Peyer's patch (tissue), 4 donors: ENCODE results near the gene JPH4. TPM values are rescaled to one million over a fixed set of nuclear protein-coding genes. Genes with fewer than 3 reads are reported as not detected.

Source experiments
- DNase-seq, 3 donors: peaks; one replicate each; pipeline ENCODE4 v3.0.0-alpha.2; 2017 to 2019
- H3K27ac ChIP-seq, 4 donors: fragments of 200-600 bp; sonication (generic); one replicate each; pipeline ENCODE4 v1.5.1; 2016 to 2019
- H3K27me3 ChIP-seq, 2 donors: fragments of 200-600 bp; sonication (generic); one replicate each; pipeline ENCODE4 v1.5.1; 2019
- H3K36me3 ChIP-seq, 3 donors: fragments of 200-600 bp; sonication (generic); one replicate each; pipeline ENCODE4 v1.5.1; 2016 to 2019
- H3K4me1 ChIP-seq, 4 donors: fragments of 200-600 bp; sonication (generic); one replicate each; pipeline ENCODE4 v1.5.1; 2016 to 2019
- H3K4me3 ChIP-seq, 4 donors: fragments of 200-600 bp; sonication (generic); 1 replicate in 3 of 4; 2 replicates in 1 of 4; pipeline ENCODE4 v1.5.1; 2016 to 2019; ENCODE audit warnings: mild to moderate bottlenecking in 1 of 4
- H3K9me3 ChIP-seq, 4 donors: fragments of 200-600 bp; sonication (generic); one replicate each; pipeline ENCODE4 v1.5.1; 2016 to 2019; ENCODE audit warnings: mild to moderate bottlenecking in 1 of 4
- CTCF ChIP-seq, 6 experiments: fragments of 450-650 bp in 4 of 6; fragments of 200-600 bp in 2 of 6; sonication (generic) in 1 of 6; IDR thresholded peaks; one replicate each; pipeline ENCODE4 v1.5.1; 2017 to 2019; ENCODE audit warnings: antibody characterized with exemption in 6 of 6, mild to moderate bottlenecking in 3 of 6, moderate library complexity in 1 of 6
- POLR2A ChIP-seq, 2 donors: fragments of 450-650 bp; IDR thresholded peaks; one replicate each; pipeline ENCODE4 v1.5.1; 2017; ENCODE audit warnings: antibody characterized with exemption in 2 of 2, mild to moderate bottlenecking in 2 of 2, moderate library complexity in 2 of 2
- total RNA-seq, 4 donors: library from RNA; depleted of rRNA; stranded (reverse); fragments of >200 nt; gene quantifications; one replicate each; pipeline ENCODE4 v1.1.0, GENCODE V29; 2016

The JPH4 gene
- total RNA-seq, 4 donors from 2014 or later = 0.85 to 8.3 (median 1.5) TPM; not detected in 1

GRCh38 chr14:23559010-23559925 is 19.3 kb downstream of the JPH4 start:
- DNase-seq = peak; percentile 56 to 75 (median 69)
- no peak overlapping the region for H3K27ac ChIP-seq
- no peak for TF ChIP-seq POLR2A (IDR thresholded peaks at IDR 0.05)
- peak; percentile 40 to 89 (median 72) for TF ChIP-seq CTCF (IDR thresholded peaks at IDR 0.05)

GRCh38 chr14:23558346-23559009 is 20.1 kb downstream of the JPH4 start:
- TF ChIP-seq CTCF (IDR thresholded peaks at IDR 0.05) = no peak
- TF ChIP-seq POLR2A (IDR thresholded peaks at IDR 0.05) = no peak
- H3K9me3 ChIP-seq = no peaks in the 10 kb centered on the region
- no peak for DNase-seq
- no peak overlapping the region for H3K4me3 ChIP-seq
- no peaks in the 10 kb centered on the region for H3K27me3 ChIP-seq
- H3K36me3 ChIP-seq = peaks cover 0 to 44% (median 0%) of the 10 kb centered on the region in 3 donors
- H3K4me1 ChIP-seq = peaks cover 7 to 15% (median 10%) of the 10 kb centered on the region in 4 donors
- no peak overlapping the region for H3K27ac ChIP-seq

More at GRCh38 chr14:23559010-23559925, 19.3 kb downstream of the JPH4 start:
- Histone ChIP-seq H3K4me1 (peaks cover 7 to 15% (median 10%) of the 10 kb centered on the region in 4 donors), H3K9me3 (no peaks in the 10 kb centered on the region), H3K36me3 (peaks cover 0 to 50% (median 0%) of the 10 kb centered on the region in 3 donors), H3K27me3 (no peaks in the 10 kb centered on the region), H3K4me3 (no peak overlapping the region)

- DNase-seq = no peak
- H3K27ac ChIP-seq = no peak overlapping the region
- no peaks in the 10 kb centered on the region for H3K9me3 ChIP-seq
- H3K27me3 ChIP-seq = no peaks in the 10 kb centered on the region
- H3K4me1 ChIP-seq = peaks cover 7 to 15% (median 10%) of the 10 kb centered on the region in 4 donors
- no peak overlapping the region for H3K4me3 ChIP-seq
- no peak for TF ChIP-seq CTCF (IDR thresholded peaks at IDR 0.05)
- no peak for TF ChIP-seq POLR2A (IDR thresholded peaks at IDR 0.05)
- H3K36me3 ChIP-seq = peaks cover 0 to 40% (median 0%) of the 10 kb centered on the region in 3 donors
These were observed 20.6 kb downstream of the JPH4 start for GRCh38 chr14:23557946-23558345.

- Histone ChIP-seq H3K4me3 (no peak overlapping the region), H3K9me3 (no peaks in the 10 kb centered on the region), H3K27me3 (no peaks in the 10 kb centered on the region), H3K27ac (peak overlapping the region in 1 of 4 donors; percentile 98), H3K4me1 (peaks cover 7 to 15% (median 10%) of the 10 kb centered on the region in 4 donors), H3K36me3 (peaks cover 0 to 40% (median 0%) of the 10 kb centered on the region in 3 donors)
- TF ChIP-seq CTCF (IDR thresholded peaks at IDR 0.05) = no peak
- no peak for TF ChIP-seq POLR2A (IDR thresholded peaks at IDR 0.05)
- no peak for DNase-seq
These were observed 21.1 kb downstream of the JPH4 start for GRCh38 chr14:23557521-23557920.

GRCh38 chr14:23556700-23557440 is 21.7 kb downstream of the JPH4 start:
- Histone ChIP-seq H3K9me3 (no peaks in the 10 kb centered on the region), H3K36me3 (peaks cover 0 to 34% (median 0%) of the 10 kb centered on the region in 3 donors), H3K4me1 (peaks cover 7 to 17% (median 10%) of the 10 kb centered on the region in 4 donors), H3K27me3 (no peaks in the 10 kb centered on the region), H3K27ac (peak overlapping the region; percentile 89 to 98 (median 94)), H3K4me3 (peak overlapping the region; percentile 79 to 89 (median 84))
- TF ChIP-seq POLR2A (IDR thresholded peaks at IDR 0.05) = no peak
- no peak for TF ChIP-seq CTCF (IDR thresholded peaks at IDR 0.05)
- no peak for DNase-seq
